Esophagus squamous epithelium (tissue), 4 donors: ENCODE results near the gene RREB1.

ENCODE experiments used
- CTCF ChIP-seq, 6 experiments: fragments of 450-650 bp in 4 of 6; fragments of 200-600 bp in 2 of 6; sonication (generic) in 2 of 6; IDR thresholded peaks; one replicate each; pipeline ENCODE4 v1.5.1; 2016 to 2019; ENCODE audit warnings: antibody characterized with exemption in 6 of 6, mild to moderate bottlenecking in 4 of 6, moderate library complexity in 4 of 6
- POLR2A ChIP-seq, 4 donors: fragments of 450-650 bp; IDR thresholded peaks; one replicate each; pipeline ENCODE4 v1.6.1; 2017; ENCODE audit warnings: antibody characterized with exemption in 4 of 4, mild to moderate bottlenecking in 4 of 4, moderate library complexity in 3 of 4

DNA sequence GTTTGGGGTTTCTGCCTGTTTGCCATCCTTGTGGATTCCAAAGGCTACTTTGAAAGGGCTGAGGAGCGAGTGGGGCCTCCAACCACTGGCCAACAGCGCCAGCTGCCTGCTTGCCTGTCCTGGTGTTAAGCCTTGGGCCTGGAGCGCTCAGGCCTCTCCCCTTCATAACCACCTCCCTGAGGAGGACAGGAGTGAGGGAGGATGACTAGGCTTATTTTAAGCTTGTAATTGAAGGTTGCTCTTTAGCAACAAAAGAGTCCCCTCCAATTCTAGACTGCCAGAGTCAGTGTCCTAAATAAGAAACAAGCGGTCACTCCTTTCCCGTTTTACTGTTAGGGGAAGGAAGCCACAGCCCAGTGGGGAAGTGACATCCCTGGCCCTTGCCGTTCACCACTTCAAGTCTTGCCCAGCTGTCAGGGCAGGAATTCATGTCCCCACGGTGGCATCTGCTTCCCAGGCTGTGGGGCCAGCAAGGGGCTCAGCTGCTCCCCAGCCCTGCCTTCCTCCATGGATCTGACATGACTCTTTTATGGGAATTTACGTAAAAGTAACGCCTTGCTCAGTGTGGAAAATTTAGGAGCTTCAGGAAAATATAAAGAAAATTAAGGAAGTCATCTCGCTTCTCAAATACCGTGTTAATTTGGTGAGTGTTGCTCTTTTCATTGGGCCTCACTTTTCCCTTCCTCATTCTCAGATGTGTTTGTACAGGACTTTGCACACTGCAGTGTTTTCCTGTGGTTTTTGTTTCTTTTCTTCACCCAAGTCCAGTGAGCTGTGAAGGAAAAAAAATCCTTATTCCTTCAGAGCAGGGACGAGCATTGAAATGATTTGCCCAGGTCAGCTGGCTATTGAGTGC lies 147.4 kb downstream of the RREB1 start:
- TF ChIP-seq CTCF (IDR thresholded peaks at IDR 0.05) (no peak), POLR2A (IDR thresholded peaks at IDR 0.05) (no peak)
